OCI-LY7 (cell line): ENCODE results near the gene OR4D2.

Source experiments
- CTCF ChIP-seq: fragments of 200-600 bp; sonication (generic); conservative IDR thresholded peaks from 2 replicates; pipeline ENCODE4 v1.5.1; 2014; ENCODE audit warnings: mild to moderate bottlenecking, antibody characterized with exemption, low read length, moderate library complexity, mixed read lengths
- EZH2phosphoT487 ChIP-seq: fragments of 200-600 bp; sonication (generic); IDR thresholded peaks from 2 replicates; pipeline ENCODE4 v1.6.1; 2018; ENCODE audit warnings: low read depth, borderline replicate concordance, mild to moderate bottlenecking, mixed run types, antibody characterized with exemption, low read length, moderate library complexity, mixed read lengths

- TF ChIP-seq CTCF (no peak), EZH2phosphoT487 (no peak)
These were observed 24.6 kb downstream of the OR4D2 start for GRCh38 chr17:58191241-58191896.
